Gastroesophageal sphincter (tissue), 3 donors: ENCODE results near the gene RAP1GDS1.

Source experiments
- EP300 ChIP-seq: sonication (generic); formaldehyde crosslinking; IDR thresholded peaks from one replicate; pipeline ENCODE4 v1.6.1; 2017; ENCODE audit warnings: antibody characterized with exemption, mild to moderate bottlenecking
- POLR2A ChIP-seq, 2 donors: fragments of 450-650 bp; IDR thresholded peaks; one replicate each; pipeline ENCODE4 v1.6.1; 2017; ENCODE audit warnings: antibody characterized with exemption in 2 of 2, mild to moderate bottlenecking in 2 of 2, moderate library complexity in 1 of 2
- TF ChIP-seq, protein P1 (sequence below), 4 experiments: fragments of 200-600 bp in 2 of 4; fragments of 450-650 bp in 2 of 4; sonication (generic) in 1 of 4; IDR thresholded peaks; one replicate each; pipeline ENCODE4 v1.5.1; 2017 to 2019; ENCODE audit warnings: antibody characterized with exemption in 4 of 4, mild to moderate bottlenecking in 2 of 4, moderate library complexity in 2 of 4

DNA sequence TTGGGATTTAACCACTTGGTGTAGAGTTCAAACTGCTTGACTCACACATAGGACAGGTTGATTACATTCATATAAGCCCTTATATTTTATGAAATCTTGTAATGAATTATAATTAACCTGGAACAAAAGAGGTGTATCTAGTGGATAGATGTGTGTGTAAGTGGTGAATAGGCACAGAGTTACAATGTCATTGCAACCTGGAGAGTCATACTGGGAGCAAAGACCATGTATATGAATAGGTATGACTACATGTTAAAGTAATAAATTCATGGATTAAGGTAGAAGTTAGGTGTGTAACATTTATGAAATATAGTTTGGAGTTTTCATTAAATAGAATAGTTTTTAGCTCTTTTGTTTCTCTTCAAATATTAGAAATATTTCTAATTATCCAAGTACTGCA, 26.1 kb downstream of the RAP1GDS1 start:
- TF ChIP-seq POLR2A (IDR thresholded peaks at IDR 0.05) (no peak), EP300 (no peak)
- TF ChIP-seq, protein P1, sequence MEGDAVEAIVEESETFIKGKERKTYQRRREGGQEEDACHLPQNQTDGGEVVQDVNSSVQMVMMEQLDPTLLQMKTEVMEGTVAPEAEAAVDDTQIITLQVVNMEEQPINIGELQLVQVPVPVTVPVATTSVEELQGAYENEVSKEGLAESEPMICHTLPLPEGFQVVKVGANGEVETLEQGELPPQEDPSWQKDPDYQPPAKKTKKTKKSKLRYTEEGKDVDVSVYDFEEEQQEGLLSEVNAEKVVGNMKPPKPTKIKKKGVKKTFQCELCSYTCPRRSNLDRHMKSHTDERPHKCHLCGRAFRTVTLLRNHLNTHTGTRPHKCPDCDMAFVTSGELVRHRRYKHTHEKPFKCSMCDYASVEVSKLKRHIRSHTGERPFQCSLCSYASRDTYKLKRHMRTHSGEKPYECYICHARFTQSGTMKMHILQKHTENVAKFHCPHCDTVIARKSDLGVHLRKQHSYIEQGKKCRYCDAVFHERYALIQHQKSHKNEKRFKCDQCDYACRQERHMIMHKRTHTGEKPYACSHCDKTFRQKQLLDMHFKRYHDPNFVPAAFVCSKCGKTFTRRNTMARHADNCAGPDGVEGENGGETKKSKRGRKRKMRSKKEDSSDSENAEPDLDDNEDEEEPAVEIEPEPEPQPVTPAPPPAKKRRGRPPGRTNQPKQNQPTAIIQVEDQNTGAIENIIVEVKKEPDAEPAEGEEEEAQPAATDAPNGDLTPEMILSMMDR (IDR thresholded peaks at IDR 0.05): no peak
